Stimulated activated CD4-positive, alpha-beta T cell treated with anti-CD3 and anti-CD28 coated beads, Interleukin-12 subunit alpha, Interleukin-12 subunit beta, amount 100 ng/mL, for 48 hours (primary cell): Measurements from ENCODE around the gene ZNF414.

Experiments
- DNase-seq, 3 donors: peaks; one replicate each; pipeline ENCODE4 v3.0.0-alpha.2; 2020; ENCODE audit warnings: low read depth in 2 of 3, low spot score in 1 of 3

Gene ZNF414

DNA sequence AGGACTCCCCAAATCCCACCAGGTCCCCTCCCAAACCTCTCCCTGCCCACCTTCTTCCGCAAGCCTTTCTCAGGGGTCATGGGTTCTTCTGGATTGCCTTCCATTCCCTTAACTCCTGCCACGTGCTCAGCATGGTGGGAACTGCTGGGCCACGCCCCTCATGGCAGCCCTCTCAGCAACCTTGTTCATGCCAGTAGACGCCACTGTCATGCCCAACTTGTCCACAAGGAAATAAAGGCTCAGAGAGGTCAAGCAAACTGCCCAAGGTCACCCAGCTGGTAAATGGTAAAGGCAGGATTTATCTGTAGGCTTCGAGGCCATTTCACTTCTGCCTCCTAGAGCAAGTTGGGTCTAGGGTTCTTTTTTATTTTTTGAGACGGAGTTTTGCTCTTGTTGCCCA lies 22.4 kb downstream of the ZNF414 start:
- no peak for DNase-seq

DNA sequence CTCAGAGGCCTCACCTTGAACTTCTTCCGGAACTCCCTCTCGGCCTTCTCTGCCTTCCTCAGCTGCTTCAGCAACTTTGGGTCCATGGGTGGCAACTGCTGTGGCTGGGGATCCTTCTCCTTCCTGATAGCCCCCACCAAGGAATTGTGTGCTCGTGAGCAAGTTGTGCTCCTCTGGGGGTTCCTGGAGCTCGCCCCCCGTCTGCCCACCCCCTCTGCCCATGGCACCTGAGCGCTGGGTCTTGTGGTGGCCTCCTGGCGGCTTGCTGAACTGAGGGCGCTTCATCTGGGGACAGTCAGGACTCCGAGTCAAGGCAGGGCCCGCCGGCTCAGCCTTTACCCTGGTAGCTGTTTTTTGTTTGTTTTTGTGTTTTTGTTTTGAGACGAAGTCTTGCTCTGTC lies 23.1 kb downstream of the ZNF414 start:
- DNase-seq, result no peak

DNA sequence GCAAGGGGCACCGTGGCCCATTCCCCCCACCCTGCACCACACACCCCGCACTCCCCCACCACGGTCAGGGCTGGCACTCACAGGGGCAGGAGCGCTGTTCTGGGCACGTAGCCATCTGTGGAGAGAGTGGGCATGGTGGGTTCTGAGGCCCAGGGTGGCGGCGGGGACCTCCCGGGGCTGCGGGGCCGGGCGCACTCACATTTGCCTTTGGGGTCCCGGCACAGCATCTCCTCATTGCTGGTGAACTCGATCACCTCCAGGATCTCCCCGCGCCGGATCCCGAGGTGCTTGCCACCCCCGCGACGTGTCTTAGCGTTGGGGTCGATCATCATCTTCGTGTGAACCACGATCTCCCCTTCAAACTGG lies 23.6 kb downstream of the ZNF414 start:
- no peak for DNase-seq

DNA sequence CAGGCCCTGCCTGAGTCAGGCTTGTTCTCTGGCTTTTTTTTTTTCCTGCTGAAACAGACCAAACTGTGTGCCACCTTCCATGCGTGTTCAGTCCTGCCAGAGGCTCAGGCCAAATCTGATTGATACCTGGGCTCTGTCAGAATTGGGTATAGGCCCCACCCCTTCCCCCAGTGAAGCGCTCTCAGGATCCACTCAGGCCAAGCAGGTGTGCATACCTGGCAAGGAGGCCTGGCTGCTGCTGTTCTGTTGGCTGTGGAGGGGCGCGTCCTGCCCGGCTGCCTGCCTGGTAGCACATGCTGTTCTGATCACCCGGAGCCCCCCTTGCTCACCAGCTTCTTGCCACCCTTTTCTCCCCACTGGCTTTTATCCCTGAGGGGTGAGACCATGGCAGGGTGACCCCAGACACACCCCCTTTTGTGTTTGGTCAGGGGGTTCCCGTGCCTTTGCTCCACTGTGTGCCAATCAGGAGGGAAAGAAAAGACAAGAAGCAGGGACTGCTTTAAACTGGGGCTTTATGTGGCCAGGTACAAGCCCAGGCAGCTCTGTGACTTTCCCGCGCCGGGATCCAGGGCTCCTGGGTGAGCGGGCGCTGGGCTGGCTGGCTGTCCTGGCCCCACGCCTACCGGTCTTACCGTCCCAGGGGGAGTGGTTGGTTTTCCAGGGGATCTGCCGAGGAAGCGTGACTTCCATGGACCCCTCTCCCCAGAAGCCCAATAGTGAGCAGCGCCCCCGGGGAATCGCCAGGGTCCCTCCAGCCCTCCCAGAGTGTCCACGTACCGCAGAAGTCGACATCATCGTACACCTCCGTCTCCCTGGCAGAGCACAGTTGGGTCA lies 24.2 kb downstream of the ZNF414 start:
- DNase-seq, result no peak

DNA sequence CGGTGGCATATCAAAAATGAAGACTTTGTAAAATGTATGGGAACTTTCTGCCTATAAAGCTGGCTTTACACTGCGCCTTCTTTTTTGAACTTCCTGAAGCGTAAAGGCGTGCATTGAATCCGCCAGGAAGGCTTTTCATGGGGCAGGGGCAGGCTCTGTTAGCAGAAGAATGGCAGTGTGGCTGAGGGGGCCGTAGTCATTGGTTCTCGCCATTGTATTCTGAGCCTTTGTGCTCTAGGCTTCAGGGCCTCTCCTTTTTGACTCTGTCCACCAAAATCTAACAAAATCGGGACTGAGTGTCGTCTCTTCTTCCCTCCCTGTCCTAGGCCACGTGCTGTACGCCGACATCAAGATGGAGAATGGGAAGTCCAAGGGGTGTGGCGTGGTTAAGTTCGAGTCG lies 25.6 kb downstream of the ZNF414 start:
- no peak for DNase-seq

DNA sequence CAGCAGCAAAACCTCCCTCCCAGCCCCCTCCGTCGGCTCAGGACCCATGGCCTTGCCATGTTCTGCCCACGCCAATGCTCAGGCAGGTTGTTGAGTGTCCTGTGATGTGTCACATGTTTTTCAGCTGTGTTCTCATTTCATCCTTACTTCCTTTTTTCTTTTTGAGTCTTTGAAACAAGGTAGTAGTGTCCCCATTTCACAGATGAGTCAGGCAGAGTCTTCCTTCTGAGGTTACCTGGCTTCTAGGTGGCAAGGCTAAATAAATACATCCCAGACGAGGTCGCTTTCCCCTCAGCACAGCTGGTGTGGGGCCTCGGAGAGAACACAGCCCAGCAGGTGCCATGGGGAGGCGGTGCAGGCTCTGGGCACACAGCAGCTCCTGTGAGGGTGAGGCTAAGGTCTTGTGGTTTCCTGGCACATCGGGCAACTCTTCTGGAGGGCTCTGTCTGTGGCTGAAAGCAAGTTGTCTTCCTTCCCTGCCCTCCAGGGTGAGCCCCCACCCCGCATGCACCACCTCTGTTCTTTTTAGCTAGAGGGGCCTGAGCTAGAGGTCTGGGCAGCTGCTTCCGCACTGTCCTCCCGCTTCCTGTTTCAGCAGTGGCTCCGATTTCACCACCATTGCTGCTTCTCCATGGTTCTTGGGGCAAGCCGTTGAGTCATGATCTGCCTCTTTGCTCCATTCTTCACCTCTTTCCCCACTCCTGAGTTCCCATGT lies 26.7 kb downstream of the ZNF414 start:
- DNase-seq, result peak; percentile 31 to 44 (median 42)

DNA sequence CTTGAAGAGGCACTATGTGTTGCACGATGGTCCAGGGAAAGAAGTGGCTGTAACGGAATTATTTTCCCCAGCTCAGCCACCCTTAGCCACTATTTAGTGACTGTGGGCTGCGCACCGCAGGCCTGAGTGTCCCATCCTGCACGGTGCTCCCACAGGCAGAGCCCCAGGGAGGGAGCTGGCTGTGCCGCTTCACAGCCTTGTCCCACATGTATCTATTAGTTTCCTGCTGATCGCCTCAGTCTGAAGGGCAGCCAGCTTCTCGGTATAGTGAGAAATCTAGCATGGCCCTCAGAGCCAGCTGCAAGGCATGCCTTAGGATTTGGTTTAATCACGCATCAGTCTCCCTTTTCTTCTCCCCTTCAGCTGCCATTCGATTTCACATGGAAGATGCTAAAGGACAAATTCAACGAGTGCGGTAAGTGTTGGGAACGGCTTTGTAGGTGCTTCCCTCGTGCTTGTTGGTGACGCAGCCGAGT lies 27.3 kb downstream of the ZNF414 start:
- DNase-seq, result no peak

DNA sequence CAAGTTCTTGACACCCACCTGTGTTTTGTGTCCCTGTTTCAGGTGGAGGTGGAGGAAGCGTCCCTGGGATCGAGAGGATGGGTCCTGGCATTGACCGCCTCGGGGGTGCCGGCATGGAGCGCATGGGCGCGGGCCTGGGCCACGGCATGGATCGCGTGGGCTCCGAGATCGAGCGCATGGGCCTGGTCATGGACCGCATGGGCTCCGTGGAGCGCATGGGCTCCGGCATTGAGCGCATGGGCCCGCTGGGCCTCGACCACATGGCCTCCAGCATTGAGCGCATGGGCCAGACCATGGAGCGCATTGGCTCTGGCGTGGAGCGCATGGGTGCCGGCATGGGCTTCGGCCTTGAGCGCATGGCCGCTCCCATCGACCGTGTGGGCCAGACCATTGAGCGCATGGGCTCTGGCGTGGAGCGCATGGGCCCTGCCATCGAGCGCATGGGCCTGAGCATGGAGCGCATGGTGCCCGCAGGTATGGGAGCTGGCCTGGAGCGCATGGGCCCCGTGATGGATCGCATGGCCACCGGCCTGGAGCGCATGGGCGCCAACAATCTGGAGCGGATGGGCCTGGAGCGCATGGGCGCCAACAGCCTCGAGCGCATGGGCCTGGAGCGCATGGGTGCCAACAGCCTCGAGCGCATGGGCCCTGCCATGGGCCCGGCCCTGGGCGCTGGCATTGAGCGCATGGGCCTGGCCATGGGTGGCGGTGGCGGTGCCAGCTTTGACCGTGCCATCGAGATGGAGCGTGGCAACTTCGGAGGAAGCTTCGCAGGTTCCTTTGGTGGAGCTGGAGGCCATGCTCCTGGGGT lies 28.2 kb downstream of the ZNF414 start:
- DNase-seq, result no peak

DNA sequence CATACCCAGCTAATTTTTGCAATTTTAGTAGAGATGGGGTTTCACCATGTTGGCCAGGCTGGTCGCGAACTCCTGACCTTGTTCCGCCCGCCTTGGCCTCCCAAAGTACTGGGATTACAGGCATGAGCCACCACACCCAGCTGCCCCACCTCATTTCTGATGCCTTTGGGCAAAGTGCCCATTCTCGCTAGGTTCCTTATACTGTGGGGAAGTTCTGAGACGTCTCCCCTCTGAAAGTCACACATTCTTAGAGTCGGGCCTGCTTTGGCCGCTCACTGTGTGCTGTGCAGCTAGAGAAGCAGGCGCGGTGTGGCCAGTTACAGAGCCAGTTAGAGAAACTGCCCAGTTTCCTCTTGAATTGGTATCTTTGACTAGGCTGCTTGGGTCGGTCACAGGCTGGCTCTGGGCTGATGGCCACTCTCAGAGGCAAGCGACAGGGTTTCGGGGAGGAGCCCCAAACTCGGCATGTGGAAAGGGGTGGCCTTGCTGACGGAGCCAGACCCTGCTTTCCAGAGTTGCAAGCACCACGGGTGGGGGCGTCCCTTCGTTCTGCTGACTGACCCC lies 29.6 kb downstream of the ZNF414 start:
- no peak for DNase-seq

DNA sequence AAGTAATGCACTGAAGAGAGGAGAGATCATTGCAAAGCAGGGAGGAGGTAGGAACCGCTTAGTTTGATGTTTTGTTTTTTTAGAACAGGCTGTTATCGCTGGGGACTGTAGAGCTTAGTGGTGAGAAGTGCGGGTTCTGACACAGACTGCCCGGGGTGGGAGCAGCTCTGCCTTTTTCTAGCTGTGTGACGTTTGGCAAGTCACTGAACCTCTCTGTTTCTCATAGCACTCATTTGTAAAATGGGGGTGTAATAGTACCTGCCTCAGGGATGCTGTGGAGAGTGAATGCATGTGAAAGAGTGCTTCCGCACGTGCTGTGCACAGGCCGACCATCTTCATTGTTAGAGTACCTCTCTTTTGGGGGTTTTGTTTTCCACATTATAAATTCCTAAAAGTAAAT lies 30.8 kb downstream of the ZNF414 start:
- DNase-seq, result no peak

DNA sequence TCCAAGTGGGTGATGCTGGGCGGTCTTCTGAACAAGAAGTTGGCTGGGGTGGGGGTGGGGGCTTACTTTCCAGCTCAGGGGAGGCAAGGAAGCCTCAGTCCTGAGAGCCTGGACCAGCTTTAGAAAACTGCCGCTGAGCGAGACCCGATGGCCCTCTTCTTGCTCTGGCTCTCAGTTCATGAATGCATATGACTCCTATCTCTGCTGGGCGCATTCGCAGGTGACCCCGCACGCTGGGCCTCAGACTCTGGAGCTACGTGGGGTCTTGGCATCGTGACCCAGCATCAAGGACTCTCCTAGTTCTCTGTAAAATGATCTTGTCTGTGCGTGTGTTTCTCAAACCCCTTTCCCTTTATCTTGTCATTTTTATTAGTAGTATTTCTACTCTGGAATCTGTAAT lies 31.3 kb downstream of the ZNF414 start:
- DNase-seq, result no peak

DNA sequence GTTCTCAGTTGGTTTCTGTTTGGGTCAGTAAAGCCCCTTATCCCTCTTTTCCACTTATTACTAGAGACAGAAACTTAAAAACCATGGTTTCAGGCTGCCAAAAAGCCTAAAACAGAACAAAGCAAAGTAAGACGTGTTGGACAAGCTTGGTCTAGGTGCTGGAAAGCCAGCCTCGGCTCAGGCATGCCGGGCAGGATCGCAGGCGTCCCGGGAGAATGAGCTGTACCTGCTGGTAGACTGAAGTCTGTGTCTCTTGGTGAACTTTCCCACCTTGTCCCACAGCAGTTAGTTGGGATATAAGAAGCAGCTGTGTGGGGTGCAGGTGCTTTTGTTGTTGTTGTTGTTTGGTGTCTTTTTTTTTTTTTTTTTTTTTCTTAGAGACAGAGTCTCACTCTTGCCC lies 32.4 kb downstream of the ZNF414 start:
- DNase-seq, result no peak

DNA sequence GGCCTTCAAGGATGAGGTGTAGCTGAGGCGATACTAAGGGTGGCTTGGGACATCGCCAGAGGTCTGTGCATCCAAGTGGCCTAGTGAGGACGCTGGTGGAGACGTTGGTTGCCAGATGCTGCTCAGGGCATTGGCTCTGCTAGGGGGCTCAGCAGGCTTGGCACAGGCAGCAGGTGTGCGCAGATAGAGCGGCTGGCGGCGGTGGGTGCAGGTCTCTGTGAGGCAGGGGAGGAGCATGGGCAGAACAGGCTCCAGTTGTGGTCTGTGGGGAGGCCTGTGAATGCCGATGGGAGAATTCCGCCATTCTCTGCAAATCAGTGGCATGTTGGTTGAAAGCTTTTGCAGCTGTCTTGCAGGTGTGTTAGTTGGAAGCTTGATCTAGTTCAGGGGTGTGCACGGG lies 32.8 kb downstream of the ZNF414 start:
- no peak for DNase-seq

DNA sequence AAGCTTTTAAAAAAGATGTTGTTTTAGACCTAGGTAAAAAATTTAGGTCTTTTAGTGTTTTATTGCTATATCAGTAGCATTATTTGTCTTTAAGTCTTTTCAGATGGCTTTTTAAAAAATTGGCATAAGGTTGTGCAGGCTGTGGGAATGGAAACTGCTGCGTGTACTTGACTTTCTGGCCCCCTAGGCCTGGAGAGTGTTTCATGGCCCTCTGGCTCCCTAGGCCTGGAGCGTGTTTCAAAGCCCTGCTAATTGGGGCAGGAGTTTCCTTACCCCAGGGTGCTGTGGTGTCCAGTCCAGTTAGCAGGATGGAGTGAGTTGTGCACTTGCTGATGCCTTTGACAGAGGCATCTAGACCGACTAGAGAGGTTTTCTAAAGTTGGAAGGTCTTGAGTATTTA lies 35.4 kb downstream of the ZNF414 start:
- no peak for DNase-seq

DNA sequence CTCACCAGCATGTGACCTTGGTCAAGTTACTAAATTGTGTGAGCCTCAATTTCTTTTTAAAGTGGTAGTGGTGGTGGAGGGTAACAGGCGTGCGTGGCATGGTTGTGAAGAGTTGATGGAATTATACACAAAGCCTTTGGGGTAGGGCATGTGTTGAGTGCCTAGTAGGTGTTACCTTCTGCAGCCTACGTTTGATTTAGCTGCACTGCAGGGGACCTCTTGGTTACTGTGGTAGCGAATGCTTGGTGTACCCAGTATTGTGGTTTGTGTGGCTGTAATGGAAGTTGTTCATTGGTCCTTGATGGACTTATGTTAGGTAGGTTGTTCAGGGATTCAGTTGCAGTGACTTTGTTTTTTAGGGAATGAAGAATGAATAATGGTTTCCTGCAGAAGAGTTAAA lies 36.1 kb downstream of the ZNF414 start:
- DNase-seq, result no peak

DNA sequence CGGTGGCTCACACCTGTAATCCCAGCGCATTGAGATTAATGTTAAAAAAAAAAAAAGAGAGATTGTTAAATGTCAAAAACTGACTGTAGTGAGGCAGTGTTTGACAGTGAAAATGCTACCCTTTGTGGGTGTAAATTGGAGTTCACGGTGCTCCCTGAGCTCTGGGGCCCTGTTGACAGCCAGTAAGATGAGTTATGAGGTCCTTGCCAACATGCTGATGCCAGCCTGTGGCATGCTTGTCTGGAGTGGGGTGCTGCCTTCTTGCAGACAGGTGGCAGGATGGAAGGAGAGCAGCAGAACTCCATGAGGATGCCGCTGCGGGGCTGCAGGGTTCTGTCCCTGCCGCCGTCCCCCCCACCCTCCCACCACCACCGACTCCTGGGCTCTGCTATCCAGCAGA lies 37.4 kb downstream of the ZNF414 start:
- no peak for DNase-seq

DNA sequence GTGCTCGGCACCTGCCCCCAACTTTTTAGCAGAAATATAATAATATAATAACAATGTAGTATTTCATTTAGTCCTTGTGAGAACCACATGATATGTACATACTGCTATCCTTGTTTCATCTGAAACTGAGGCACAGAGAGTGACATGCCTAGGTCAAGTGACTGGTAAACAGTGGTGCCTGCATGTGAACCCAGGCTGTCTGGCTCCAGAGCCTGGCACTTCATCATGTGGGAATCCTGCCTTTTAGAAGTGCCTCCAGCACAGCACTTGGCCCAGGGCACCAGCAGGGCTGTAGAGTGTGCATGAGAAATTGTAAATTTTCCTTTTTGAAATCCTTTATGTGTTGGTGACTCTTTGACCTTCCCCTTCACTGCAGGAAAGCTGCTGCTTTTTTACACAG lies 39.0 kb downstream of the ZNF414 start:
- DNase-seq, result no peak

DNA sequence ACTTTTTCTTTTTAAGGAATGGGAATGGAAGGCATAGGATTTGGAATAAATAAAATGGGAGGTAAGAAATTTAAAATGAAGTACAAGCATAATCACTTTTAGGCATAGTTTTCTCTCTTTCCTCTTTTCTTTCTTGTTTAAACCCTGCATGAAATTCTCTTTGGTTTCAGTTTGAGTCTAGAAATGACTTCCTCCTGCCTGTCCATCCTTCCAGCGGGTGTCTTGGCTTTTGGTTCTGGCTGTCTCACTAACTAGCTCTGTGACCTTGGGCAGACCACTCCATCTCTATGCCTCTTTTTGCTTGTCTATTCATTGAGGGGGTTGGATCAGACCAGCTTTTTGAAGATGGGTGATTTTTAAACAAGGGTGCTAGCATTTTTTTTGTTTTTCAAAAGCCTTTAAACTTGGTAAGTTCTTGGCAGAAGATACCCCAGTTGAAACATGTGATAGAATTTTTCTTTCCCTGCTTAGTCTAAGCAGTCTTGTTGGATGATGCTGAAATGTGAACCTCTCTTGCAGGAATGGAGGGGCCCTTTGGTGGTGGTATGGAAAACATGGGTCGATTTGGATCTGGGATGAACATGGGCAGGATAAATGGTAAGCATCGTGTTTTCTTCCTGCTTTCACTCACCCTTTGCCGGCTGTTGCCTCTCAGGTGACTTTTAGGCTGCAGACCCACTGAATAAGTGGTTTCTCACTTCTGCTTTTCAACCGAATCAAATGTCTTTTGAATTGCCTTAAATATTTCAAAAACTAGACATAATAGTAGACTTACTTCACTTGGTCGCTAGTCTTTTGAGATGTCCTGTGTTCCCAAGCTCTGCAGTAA lies 40.1 kb downstream of the ZNF414 start:
- DNase-seq, result no peak

DNA sequence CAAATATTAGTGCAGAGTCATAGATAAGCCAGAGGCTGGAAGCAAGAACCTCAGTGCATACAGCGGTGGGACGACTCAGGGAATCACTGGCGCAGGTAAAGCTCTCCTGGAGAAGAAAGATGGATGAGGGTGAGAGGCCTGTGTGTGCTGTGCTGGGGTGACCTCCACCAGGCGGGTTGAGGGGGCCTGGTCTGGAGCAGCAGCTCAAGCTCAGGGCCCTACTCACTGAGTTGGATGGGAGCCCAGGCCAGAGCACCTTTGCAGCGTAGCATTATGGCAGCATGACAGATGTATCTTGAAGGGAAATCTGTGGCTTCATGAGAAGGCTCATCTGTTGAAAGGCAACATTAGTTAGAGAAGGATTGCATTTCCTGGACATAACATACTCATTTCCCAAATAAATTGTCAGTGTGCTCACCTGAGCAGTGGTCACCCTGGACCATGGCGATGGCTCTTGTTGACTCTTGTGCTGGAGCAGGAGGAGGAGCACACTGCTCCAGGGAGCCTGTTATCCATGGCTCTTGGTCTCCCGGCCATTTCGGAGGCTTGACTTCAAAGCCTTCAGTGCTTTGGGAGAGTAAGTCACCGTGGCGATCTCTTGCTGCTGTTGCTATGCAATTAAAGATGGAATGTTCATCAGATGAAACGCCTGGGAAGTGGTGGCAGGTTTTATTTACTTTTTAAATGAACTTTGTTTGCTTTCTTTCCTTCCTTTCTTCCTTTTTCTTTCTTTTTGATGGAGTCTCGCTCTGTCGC lies 44.2 kb downstream of the ZNF414 start:
- DNase-seq, result no peak
